ENCODE data around the gene ADCY10.

GRCh38 chr1:167819849-167820683 lies 93.9 kb downstream of the ADCY10 start:
- TF ChIP-seq CTCF (IDR thresholded peaks at IDR 0.05) (no peak), POLR2A (IDR thresholded peaks at IDR 0.05) (no peak), POLR2AphosphoS5 (IDR thresholded peaks at IDR 0.05) (peak; percentile 40 to 67 (median 55))
